Glutamatergic neuron (in vitro differentiated cells): ENCODE results near the gene PBX1. TPM values are rescaled to one million over a fixed set of nuclear protein-coding genes. Genes with fewer than 3 reads are reported as not detected.
A peak's percentile ranks its signal among the peaks of the same experiment; 100 is the strongest.

Experiments
- DNase-seq: peaks from one replicate; pipeline ENCODE4 v3.0.0; 2022
- H3K27ac Mint-ChIP-seq: one replicate; pipeline ENCODE4 v1.8.0; 2020; ENCODE audit warnings: mild to moderate bottlenecking, mixed read lengths, inconsistent platforms; ENCODE audit not compliant: unreplicated experiment
- H3K27me3 Mint-ChIP-seq: one replicate; pipeline ENCODE4 v1.8.0; 2020; ENCODE audit warnings: mild to moderate bottlenecking, moderate library complexity, mixed read lengths, inconsistent platforms; ENCODE audit not compliant: unreplicated experiment
- H3K36me3 Mint-ChIP-seq: one replicate; pipeline ENCODE4 v1.8.0; 2020; ENCODE audit warnings: mild to moderate bottlenecking, mixed read lengths, inconsistent platforms; ENCODE audit not compliant: unreplicated experiment
- H3K4me1 Mint-ChIP-seq: one replicate; pipeline ENCODE4 v1.8.0; 2020; ENCODE audit warnings: mild to moderate bottlenecking, low read depth, mixed read lengths, inconsistent platforms; ENCODE audit not compliant: unreplicated experiment
- H3K4me3 Mint-ChIP-seq: one replicate; pipeline ENCODE4 v1.8.0; 2020; ENCODE audit warnings: mild to moderate bottlenecking, mixed read lengths, inconsistent platforms; ENCODE audit not compliant: unreplicated experiment
- H3K9me3 Mint-ChIP-seq: one replicate; pipeline ENCODE4 v1.8.0; 2020; ENCODE audit warnings: mild to moderate bottlenecking, moderate library complexity, mixed read lengths, inconsistent platforms; ENCODE audit not compliant: unreplicated experiment
- total RNA-seq: library from RNA; stranded (reverse); fragmentation: NEBNext Ultra II Directional; extraction: Animal tissue kit (Norgen Biotek cat#: 25700); gene quantifications from one replicate; pipeline ENCODE4 v1.2.1, GENCODE V29; 2021; ENCODE audit not compliant: unreplicated experiment
- TF ChIP-seq, protein P1 (sequence below): fragments of 200-600 bp; sonication (generic); IDR thresholded peaks from one replicate; pipeline ENCODE4 v1.5.0; 2021; ENCODE audit not compliant: partially characterized antibody, unreplicated experiment

The PBX1 gene
- total RNA-seq, 1 donor from 2014 or later, result 98.7 TPM

DNA sequence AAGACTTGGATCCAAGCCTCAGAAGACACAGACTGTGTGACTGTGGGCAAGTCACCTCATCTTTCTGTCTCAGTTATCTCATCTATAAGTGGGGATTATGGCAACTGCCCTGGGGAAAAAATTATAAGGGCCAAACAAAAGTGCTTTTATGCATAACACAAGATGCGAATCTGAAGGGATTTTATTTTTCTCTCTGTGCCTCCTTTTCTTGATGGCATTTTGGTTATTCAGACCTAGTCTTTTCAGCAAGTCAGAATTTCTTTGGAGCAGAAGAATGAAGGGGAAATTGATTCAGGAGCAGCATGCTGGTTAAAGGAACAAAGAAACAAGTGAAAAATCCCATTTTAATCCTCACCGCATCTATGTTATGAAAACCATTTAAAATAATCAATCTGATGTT is 86.9 kb downstream of the PBX1 start:
- no peak overlapping the region for H3K4me3 Mint-ChIP-seq
- H3K4me1 Mint-ChIP-seq, result peaks cover 26% of the 10 kb centered on the region
- no peak overlapping the region for H3K27ac Mint-ChIP-seq
- peaks cover 2% of the 10 kb centered on the region for H3K27me3 Mint-ChIP-seq
- TF ChIP-seq, protein P1, sequence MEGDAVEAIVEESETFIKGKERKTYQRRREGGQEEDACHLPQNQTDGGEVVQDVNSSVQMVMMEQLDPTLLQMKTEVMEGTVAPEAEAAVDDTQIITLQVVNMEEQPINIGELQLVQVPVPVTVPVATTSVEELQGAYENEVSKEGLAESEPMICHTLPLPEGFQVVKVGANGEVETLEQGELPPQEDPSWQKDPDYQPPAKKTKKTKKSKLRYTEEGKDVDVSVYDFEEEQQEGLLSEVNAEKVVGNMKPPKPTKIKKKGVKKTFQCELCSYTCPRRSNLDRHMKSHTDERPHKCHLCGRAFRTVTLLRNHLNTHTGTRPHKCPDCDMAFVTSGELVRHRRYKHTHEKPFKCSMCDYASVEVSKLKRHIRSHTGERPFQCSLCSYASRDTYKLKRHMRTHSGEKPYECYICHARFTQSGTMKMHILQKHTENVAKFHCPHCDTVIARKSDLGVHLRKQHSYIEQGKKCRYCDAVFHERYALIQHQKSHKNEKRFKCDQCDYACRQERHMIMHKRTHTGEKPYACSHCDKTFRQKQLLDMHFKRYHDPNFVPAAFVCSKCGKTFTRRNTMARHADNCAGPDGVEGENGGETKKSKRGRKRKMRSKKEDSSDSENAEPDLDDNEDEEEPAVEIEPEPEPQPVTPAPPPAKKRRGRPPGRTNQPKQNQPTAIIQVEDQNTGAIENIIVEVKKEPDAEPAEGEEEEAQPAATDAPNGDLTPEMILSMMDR, result no peak
- no peaks in the 10 kb centered on the region for H3K36me3 Mint-ChIP-seq
- no peak for DNase-seq
- peaks cover 3% of the 10 kb centered on the region for H3K9me3 Mint-ChIP-seq

DNA sequence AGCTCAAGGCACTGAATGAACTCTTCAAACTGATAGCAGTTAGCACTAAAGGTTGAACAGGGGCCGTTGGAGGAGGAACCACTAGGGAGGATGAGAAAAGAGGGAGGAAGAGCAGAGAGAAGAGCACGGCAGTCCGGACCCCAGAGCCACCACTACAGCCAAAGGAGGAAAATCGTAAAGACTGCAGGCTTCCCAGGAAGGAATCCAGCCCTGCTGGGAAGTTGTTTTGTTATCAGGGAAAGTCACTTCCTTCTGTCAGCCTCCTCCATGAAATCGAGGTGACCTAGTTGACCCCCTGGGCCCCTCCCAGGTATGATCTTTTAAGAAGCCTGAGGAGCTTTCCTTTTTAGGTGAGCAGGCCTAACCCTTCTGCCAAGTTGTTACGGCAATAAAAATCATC is 88.2 kb downstream of the PBX1 start:
- TF ChIP-seq, protein P1, result no peak
- H3K4me3 Mint-ChIP-seq, result peak overlapping the region; percentile 12
- H3K27me3 Mint-ChIP-seq, result peaks cover 2% of the 10 kb centered on the region
- DNase-seq, result no peak
- no peak overlapping the region for H3K27ac Mint-ChIP-seq
- H3K9me3 Mint-ChIP-seq, result peaks cover 6% of the 10 kb centered on the region
- no peaks in the 10 kb centered on the region for H3K36me3 Mint-ChIP-seq
- H3K4me1 Mint-ChIP-seq, result peaks cover 33% of the 10 kb centered on the region

DNA sequence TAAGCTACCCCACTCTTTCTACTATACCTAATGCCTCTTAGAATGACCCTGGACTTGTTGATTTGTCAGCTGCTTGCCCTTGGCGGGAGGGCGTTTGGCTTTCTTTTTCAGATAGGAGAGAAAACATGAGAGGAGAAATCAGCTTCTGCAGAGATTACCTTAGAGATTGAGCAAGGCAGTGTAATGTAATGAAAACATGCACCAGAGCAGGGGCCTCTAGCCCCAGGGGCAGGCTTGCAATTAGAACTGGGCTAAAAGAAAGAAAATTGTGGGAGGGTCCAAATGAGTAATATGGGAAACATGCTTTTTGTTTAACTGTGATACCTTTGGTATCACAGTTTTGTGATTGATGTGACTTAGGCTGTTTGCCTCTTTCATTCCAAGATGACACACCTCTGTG is 89.7 kb downstream of the PBX1 start:
- peak overlapping the region; percentile 56 for H3K27ac Mint-ChIP-seq
- H3K9me3 Mint-ChIP-seq, result peaks cover 6% of the 10 kb centered on the region
- no peak for DNase-seq
- H3K4me3 Mint-ChIP-seq, result no peak overlapping the region
- H3K4me1 Mint-ChIP-seq, result peaks cover 31% of the 10 kb centered on the region
- H3K27me3 Mint-ChIP-seq, result peaks cover 2% of the 10 kb centered on the region
- TF ChIP-seq, protein P1, result no peak
- H3K36me3 Mint-ChIP-seq, result no peaks in the 10 kb centered on the region

DNA sequence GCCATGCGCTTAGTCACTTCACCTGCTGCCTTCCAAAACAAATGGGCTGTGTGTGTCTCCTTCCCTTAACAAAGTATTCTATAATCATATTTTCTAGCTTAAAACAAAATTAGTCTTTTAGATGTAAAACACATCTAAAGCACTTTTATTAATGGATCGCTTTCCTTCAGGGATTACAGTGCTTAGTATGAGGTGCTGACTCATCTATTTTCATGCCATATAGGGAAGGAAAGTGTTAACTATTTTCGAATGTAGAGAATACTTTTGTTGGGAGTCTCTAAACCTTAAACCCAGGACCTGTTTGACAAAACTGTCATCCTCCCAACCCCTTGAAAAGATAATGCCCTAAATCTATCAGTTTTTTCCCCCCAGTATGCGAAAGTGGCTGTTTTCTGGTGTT is 90.2 kb downstream of the PBX1 start:
- H3K27me3 Mint-ChIP-seq, result peaks cover 2% of the 10 kb centered on the region
- no peak overlapping the region for H3K4me3 Mint-ChIP-seq
- no peak for DNase-seq
- H3K27ac Mint-ChIP-seq, result no peak overlapping the region
- H3K9me3 Mint-ChIP-seq, result peaks cover 6% of the 10 kb centered on the region
- TF ChIP-seq, protein P1, result no peak
- H3K36me3 Mint-ChIP-seq, result no peaks in the 10 kb centered on the region
- H3K4me1 Mint-ChIP-seq, result peaks cover 31% of the 10 kb centered on the region

DNA sequence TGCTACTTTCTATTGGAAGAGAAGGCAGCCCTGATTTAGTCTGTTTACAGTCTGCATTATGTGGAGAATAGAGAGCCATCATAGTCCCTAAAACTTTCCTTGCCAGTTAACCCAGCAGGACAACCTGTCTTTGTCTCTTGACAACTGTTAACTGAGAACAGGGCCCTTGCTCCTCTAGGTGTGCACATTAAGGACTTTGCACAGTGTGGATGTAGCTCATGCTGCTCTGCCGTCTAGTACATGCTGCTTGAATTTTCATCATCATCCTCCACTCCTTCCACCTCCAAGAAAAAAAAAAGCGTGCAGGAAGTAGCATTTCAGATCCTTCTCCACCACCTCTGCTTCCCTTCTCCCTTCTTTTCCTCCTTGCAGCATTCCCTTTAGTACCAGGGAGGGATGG is 91.5 kb downstream of the PBX1 start:
- Mint-ChIP-seq H3K27me3 (peaks cover 2% of the 10 kb centered on the region), H3K9me3 (peaks cover 6% of the 10 kb centered on the region), H3K4me3 (no peak overlapping the region), H3K4me1 (peaks cover 22% of the 10 kb centered on the region), H3K27ac (no peak overlapping the region), H3K36me3 (no peaks in the 10 kb centered on the region)
- no peak for DNase-seq
- TF ChIP-seq, protein P1, result no peak
